Left cardiac atrium (tissue), 4 donors: ENCODE measurements around the gene ADORA2A. TPM values are rescaled to one million over a fixed set of nuclear protein-coding genes. Genes with fewer than 3 reads are reported as not detected.
"Not testable (repeated sequence)": the region's sequence is repeated elsewhere in the genome, so short reads cannot be mapped to it uniquely, and the experiment has no call there.

Experiments used
- ATAC-seq, 2 donors: fragments of 200-7000 bp; cut with Tn5 transposase; one replicate each; pipeline ENCODE4 v1.9.1; 2020; ENCODE audit warnings: mild to moderate bottlenecking in 2 of 2, moderate library complexity in 2 of 2
- DNase-seq: peaks from one replicate; pipeline ENCODE4 v3.0.0-alpha.2; 2020
- intact Hi-C, 2 donors: fragments of 100-400 bp; cut with DNase I; formaldehyde crosslinking; loops; one replicate each; pipeline versions ENCODE4 v1.14.1 to v1.15.1; 2022 to 2023
- total RNA-seq, 2 donors: library from RNA; stranded (reverse); fragmentation: NEBNext Ultra II Directional; extraction: Animal tissue kit (Norgen Biotek cat#: 25700); gene quantifications; one replicate each; pipeline ENCODE4 v1.2.1, GENCODE V29; 2021
- donor health status: DM: no; HTN: yes; CAD: no.
- donor health status: DM: no; HTN: yes; CAD: no; lungs with severe emphysema.
- donor health status: DM: yes; HTN: yes; CAD: no.
- donor health status: Dilated cardiomyopathy.

The ADORA2A gene
- total RNA-seq, 2 donors from 2014 or later = 4.6 to 6.0 TPM

GRCh38 chr22:24465566-24465965 lies 38.2 kb downstream of the ADORA2A start:
- no peak for DNase-seq
- ATAC-seq = peak in 1 of 2 donors; percentile 71
- intact Hi-C loops = no loop called here

DNA sequence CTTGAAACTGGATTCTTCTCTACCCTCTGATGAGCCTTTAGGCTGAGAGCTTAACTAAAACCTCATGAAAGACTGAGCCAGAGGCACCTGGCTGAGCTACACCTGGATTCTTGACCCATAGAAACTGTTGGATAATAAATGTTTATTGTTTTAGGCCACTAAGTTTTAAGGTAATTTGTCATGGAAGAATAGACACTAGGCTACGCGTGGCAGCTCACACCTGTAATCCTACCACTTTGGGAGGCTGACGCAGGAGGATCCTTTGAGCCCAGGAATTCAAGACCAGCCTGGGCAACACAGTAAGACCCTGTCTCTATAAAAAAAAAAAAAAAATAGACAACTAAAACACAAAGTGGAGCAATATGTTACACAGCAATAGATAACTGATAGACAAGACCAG lies 38.6 kb downstream of the ADORA2A start:
- ATAC-seq (no peak), DNase-seq (no peak)
- intact Hi-C loops = no loop called here

GRCh38 chr22:24466716-24467328 lies 39.4 kb downstream of the ADORA2A start:
- ATAC-seq = peak; percentile 34 to 51
- intact Hi-C loops = no loop called here
- DNase-seq = no peak

GRCh38 chr22:24467340-24467739 lies 39.9 kb downstream of the ADORA2A start:
- ATAC-seq (no peak), DNase-seq (no peak)
- intact Hi-C loops = no loop called here

- intact Hi-C loops = no loop called here
- DNase-seq = peak; percentile 76
- peak; percentile 93 to 95 for ATAC-seq
These were observed 44.2 kb downstream of the ADORA2A start for GRCh38 chr22:24471570-24471969.

DNA sequence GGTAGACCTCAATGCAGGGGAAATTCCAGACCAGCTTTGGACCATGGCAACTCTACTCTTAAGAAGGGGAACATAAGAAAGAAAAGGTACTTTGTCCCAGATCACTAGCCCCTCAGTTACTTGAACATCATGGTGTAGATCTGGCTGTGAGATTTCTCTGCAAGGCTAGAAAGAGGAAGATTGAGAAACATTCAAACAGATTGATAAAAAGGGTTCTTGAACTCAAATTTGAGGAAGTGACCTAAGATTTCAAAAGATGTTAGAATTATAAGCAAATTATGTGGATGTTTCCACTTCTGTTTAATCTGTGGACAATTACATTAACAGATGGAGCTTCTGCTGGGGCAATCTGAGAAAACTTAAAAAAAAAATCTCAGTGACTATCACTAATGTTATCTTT lies 45.9 kb downstream of the ADORA2A start:
- no peak for DNase-seq
- no peak for ATAC-seq
- intact Hi-C loops = no loop called here

- DNase-seq (no peak), ATAC-seq (peak in 1 of 2 donors; percentile 76)
- intact Hi-C loops = no loop called here
These were observed 46.8 kb downstream of the ADORA2A start for GRCh38 chr22:24474221-24474620.

DNA sequence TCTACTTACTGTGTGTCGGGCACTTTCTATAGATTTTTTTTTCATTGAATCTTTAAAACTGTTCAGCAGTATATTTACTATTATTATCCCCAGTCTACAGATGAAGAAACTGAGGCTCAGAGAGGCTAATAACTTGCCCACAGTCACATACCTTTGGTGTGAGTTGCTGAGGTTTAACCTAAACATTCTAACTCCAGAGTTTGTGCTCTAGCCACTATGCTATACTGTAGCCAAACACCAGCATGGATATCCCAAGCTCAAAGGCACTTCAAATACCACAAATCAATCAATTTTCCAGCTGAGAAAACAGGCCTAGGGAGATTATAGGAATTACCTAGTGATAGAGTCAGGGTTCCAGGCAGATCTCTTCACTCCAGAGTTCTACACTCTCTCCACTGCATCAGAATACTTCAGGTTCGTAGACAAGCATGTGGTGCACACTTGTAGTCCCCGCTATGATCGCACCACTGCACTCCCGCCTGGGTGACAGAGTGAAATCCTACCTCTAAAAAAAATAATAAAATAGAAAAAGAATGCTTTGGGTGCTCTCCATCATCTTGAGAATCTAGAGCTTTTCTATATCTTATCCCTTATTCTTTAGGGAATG lies 47.4 kb downstream of the ADORA2A start:
- intact Hi-C loops = no loop called here
- ATAC-seq (no peak), DNase-seq (no peak)

DNA sequence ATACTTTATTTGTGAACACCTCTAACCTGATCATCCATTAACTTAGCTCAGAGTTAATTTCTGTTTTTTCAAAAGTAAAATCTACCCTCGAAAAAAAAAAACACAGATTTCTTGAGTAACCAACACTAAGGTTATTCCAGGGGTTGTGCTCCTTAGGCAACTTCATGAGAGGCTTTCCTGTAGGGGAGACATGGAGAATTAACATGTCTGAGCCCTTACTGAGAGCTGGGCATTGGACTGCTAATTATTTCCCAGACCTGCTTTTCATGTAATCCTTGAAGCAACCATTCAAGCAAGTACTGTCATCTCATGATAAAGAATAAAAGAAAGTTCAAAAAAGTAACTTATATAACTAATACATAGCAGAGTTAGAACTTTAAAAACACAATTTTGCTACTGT lies 54.2 kb downstream of the ADORA2A start:
- ATAC-seq (no peak), DNase-seq (no peak)
- intact Hi-C loops = no loop called here

GRCh38 chr22:24482575-24482974 lies 55.2 kb downstream of the ADORA2A start:
- intact Hi-C loops = no loop called here
- ATAC-seq (peak in 1 of 2 donors; percentile 87), DNase-seq (no peak)

DNA sequence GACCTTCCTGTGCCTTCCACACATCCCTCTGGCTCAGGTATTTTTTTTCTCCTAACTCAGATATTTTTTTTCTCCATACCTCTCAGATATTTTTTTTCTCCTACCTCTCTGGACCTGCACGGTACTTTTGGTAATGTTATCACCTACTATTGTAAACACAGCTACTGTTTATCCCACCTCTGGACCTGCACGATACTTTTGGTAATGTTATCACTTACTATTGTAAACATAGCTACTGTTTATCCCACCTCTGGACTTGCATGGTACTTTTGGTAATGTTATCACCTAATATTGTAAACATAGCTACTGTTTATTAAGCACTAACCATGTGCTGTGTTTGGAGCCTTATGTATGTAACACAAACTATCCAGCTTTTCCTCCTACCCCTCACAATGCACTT lies 55.6 kb downstream of the ADORA2A start:
- ATAC-seq (no peak), DNase-seq (no peak)
- intact Hi-C loops = no loop called here

DNA sequence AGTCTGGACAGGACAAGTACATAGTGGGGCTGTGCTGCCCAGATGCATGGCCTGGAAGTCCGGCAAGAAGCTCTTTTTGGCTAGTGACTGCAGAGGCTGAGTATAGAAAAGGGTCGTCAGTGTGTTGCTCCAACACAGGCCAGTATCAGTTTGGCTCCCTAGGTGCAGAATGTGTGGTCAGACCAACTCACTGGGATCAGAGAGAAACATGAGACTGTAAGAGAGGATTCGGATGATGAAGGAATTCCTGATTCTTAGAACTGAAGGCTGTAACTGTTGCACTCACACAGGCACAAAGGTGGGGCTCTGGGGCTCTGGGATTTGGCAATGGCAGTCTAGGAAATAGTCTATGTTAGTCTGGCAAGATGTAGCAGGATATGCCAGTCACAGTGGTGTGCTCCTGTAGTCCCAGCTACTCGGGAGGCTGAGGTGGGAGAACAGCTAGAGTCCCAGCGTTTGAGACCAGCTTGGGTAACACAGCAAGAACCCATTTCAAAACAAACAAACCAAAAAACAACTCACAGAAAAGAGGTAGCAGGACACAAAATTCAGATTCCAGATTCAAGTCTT lies 56.7 kb downstream of the ADORA2A start:
- ATAC-seq (no peak), DNase-seq (no peak)
- intact Hi-C loops = no loop called here

GRCh38 chr22:24485170-24485569 lies 57.8 kb downstream of the ADORA2A start:
- intact Hi-C loops = loop anchor here (5.0 kb wide), 1 partner anchor 63 kb away; no protein-coding TSS in a partner anchor
- ATAC-seq (no peak), DNase-seq (no peak)

GRCh38 chr22:24485608-24486007 lies 58.2 kb downstream of the ADORA2A start:
- DNase-seq (no peak), ATAC-seq (peak; percentile 64 to 74)
- intact Hi-C loops = loop anchor here (5.0 kb wide), 1 partner anchor 63 kb away; no protein-coding TSS in a partner anchor

DNA sequence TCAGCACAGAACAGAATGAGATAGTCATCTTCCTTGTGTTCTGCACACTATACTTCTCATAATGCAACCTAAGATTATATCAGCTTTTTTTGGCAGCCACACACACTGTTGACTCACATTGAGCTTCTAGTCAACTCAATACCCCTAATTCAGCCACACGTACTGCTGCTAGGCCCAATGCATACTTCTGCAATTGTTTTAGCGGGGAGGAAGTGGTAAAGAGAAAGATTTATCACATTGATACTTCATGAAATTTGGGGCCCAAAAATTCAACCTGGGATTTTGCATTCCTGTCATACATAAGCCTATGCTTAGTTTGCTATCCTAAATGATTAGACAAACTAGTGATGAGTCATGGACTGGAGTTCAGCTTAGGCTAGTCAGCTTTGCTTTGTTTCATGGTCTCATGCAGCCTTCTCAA lies 59.1 kb downstream of the ADORA2A start:
- intact Hi-C loops = loop anchor here (5.0 kb wide), 1 partner anchor 64 kb away; no protein-coding TSS in a partner anchor
- no peak for ATAC-seq
- no peak for DNase-seq

- ATAC-seq = no peak
- intact Hi-C loops = loop anchor here (5.0 kb wide), 1 partner anchor 67 kb away; no protein-coding TSS in a partner anchor
- DNase-seq = no peak
These were observed 61.6 kb downstream of the ADORA2A start for GRCh38 chr22:24489011-24489410.

DNA sequence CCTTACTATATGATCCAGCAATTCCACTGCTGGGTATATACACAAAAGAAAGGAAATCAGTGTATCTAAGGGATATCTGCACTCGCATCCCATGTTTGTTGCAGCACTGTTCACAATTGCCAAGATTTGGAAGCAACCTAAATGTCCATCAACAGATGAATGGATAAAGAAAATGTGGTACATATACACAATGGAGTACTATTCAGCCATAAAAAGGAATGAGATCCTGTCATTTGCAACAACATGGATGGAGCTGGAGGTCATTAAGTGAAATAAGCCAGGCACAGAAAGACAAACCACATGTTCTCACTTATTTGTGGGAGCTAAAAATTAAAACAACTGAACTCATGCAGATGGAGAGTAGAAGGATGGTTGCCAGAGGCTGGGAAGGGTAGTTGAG lies 62.0 kb downstream of the ADORA2A start:
- not testable (repeated sequence) for ATAC-seq, DNase-seq
- intact Hi-C loops = loop anchor here (5.0 kb wide), 1 partner anchor 67 kb away; no protein-coding TSS in a partner anchor
